SK-N-SH treated with all-trans-retinoic acid at 6 μM for 48 hours (cell line): ENCODE results near the gene ADH1A.

ENCODE experiments used
- ISL1 ChIP-seq: fragments of 250-450 bp; sonication (Bioruptor Pico); IDR thresholded peaks from 2 replicates; pipeline ENCODE4 v2.1.2; 2022; ENCODE audit warnings: mild to moderate bottlenecking, moderate library complexity
- RARB ChIP-seq: fragments of 250-450 bp; sonication (Bioruptor Pico); IDR thresholded peaks from 2 replicates; pipeline ENCODE4 v1.8.0; 2021; ENCODE audit warnings: mild to moderate bottlenecking, moderate library complexity
- ZFP3 ChIP-seq: fragments of 250-450 bp; sonication (Bioruptor Pico); IDR thresholded peaks from 2 replicates; pipeline ENCODE4 v1.5.0; 2020; ENCODE audit warnings: mild to moderate bottlenecking, moderate library complexity

DNA sequence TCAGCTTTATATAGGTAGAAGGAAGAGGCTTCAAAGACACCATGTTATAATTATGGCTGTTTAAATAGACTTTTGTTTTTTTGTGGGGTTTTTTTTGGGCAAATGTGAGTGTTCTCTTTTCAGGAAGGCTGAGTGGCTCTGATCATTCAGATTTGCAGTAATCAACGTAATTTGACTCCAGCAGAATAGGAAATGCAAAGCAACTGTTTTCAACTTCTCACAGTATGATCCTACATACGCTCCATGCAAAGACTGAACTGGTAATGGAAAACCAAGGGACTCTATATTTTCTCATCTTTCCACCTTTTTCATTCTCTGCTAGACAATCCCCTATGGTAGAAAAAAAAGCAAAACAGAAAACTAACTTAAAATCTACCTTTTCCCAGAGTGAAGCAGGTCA is 19.6 kb upstream of the ADH1A start:
- TF ChIP-seq ZFP3 (CRISPR knock-in tag) (no peak), ISL1 (CRISPR knock-in tag) (no peak), RARB (CRISPR knock-in tag) (no peak)
